ENCODE data around the gene PDXK. TPM values are rescaled to one million over a fixed set of nuclear protein-coding genes. Genes with fewer than 3 reads are reported as not detected.

Gene PDXK
- total and polyA plus RNA-seq, 10 of the 15 experiments (the other 5 are each of a cell fraction or from before 2014, with no cell fraction given): 3.7 to 141 (median 60.0) TPM

DNA sequence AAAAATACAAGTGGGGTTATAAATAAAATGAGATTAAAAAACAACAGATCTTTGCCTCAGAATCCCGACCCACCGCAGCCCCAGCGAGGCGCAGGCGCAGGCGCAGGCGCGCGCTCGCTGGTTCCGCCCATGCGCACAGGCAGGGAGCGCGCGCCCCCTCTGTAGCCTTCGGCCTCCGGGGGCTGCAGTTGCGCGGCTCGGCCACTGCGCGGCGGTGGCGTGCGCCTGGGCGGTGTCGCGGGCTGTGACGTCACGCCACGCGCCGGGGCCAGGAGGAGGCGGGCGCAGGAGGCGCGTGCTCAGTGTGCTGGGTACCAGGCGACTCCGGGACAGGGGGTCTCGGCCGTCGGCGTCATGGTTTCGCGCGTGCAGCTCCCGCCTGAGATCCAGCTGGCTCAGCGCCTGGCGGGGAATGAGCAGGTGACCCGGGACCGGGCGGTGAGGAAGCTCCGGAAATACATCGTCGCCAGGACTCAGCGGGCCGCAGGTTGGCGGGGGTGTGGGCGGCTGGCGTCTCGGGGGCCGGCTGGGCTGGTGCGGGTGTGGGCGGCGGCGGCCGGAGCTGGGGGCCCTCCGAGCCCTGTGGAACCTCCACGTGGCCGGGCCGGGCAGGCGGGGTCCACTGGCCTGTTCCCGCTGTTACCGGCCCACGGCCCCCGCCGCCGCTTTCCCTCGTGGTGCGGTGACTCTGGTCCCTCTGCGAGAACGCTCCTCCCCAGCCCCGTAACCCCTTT lies 70.5 kb downstream of the PDXK start, which contains the start of gene RRP1 (continued):
- TF ChIP-seq YBX1 (IDR thresholded peaks at IDR 0.05) (no peak), RB1 (IDR thresholded peaks at IDR 0.05; ENCODE audit: borderline replicate concordance) (peak; percentile 94), TARDBP (IDR thresholded peaks at IDR 0.05; ENCODE audit: borderline replicate concordance) (no peak), JUND (IDR thresholded peaks at IDR 0.05; ENCODE audit: low read depth, low read length) (peak; percentile 12; the same call in 1 of the 2 replicates), IKZF1 (conservative IDR thresholded peaks at IDR 0.05) (peak; percentile 99), MEF2B (IDR thresholded peaks at IDR 0.05; ENCODE audit: partially characterized antibody, poor library complexity, severe bottlenecking) (no peak), RCOR1 (conservative IDR thresholded peaks at IDR 0.05; ENCODE audit: low read depth, low read length) (0 out of 2 replicates have a peak, but pooled peaks have one; percentile 71), NR2C2 (IDR thresholded peaks at IDR 0.05; ENCODE audit: borderline replicate concordance, control insufficient read depth, insufficient read length, low read depth) (no peak), RBBP5 (conservative IDR thresholded peaks at IDR 0.05) (no peak), WRNIP1 (IDR thresholded peaks at IDR 0.05; ENCODE audit: borderline replicate concordance, low read depth, low read length) (no peak), STAT3 (IDR thresholded peaks at IDR 0.05; ENCODE audit: low read depth, low read length) (no peak), KLF5 (IDR thresholded peaks at IDR 0.05; ENCODE audit: partially characterized antibody) (peak; percentile 86), ZBTB11 (CRISPR knock-in tag; IDR thresholded peaks at IDR 0.05) (no peak), CHD4 (IDR thresholded peaks at IDR 0.05) (no peak), TBL1XR1 (IDR thresholded peaks at IDR 0.05; ENCODE audit: low read depth, low read length) (0 out of 2 replicates have a peak, but pooled peaks have one; percentile 17), NBN (IDR thresholded peaks at IDR 0.05) (peak; percentile 73; the same call in 1 of the 2 replicates), BRCA1 (IDR thresholded peaks at IDR 0.05; ENCODE audit: low read depth, low read length) (peak; percentile 52), CBX5 (IDR thresholded peaks at IDR 0.05; ENCODE audit: low read depth) (no peak), SMARCA5 (IDR thresholded peaks at IDR 0.05) (peak; percentile 97), GATAD2B (conservative IDR thresholded peaks at IDR 0.05; ENCODE audit: low read depth) (peak; percentile 92)
- TF ChIP-seq, protein P1, sequence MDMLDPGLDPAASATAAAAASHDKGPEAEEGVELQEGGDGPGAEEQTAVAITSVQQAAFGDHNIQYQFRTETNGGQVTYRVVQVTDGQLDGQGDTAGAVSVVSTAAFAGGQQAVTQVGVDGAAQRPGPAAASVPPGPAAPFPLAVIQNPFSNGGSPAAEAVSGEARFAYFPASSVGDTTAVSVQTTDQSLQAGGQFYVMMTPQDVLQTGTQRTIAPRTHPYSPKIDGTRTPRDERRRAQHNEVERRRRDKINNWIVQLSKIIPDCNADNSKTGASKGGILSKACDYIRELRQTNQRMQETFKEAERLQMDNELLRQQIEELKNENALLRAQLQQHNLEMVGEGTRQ (IDR thresholded peaks at IDR 0.05; ENCODE audit: borderline replicate concordance, low read depth, low read length): no peak; the same call in 1 of the 2 replicates
- TF ChIP-seq, protein P2, sequence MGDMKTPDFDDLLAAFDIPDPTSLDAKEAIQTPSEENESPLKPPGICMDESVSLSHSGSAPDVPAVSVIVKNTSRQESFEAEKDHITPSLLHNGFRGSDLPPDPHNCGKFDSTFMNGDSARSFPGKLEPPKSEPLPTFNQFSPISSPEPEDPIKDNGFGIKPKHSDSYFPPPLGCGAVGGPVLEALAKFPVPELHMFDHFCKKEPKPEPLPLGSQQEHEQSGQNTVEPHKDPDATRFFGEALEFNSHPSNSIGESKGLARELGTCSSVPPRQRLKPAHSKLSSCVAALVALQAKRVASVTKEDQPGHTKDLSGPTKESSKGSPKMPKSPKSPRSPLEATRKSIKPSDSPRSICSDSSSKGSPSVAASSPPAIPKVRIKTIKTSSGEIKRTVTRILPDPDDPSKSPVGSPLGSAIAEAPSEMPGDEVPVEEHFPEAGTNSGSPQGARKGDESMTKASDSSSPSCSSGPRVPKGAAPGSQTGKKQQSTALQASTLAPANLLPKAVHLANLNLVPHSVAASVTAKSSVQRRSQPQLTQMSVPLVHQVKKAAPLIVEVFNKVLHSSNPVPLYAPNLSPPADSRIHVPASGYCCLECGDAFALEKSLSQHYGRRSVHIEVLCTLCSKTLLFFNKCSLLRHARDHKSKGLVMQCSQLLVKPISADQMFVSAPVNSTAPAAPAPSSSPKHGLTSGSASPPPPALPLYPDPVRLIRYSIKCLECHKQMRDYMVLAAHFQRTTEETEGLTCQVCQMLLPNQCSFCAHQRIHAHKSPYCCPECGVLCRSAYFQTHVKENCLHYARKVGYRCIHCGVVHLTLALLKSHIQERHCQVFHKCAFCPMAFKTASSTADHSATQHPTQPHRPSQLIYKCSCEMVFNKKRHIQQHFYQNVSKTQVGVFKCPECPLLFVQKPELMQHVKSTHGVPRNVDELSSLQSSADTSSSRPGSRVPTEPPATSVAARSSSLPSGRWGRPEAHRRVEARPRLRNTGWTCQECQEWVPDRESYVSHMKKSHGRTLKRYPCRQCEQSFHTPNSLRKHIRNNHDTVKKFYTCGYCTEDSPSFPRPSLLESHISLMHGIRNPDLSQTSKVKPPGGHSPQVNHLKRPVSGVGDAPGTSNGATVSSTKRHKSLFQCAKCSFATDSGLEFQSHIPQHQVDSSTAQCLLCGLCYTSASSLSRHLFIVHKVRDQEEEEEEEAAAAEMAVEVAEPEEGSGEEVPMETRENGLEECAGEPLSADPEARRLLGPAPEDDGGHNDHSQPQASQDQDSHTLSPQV (IDR thresholded peaks at IDR 0.05): peak; percentile 95

Measured in GM12878 (cell line).